ENCODE data around the gene IFITM2. TPM values are rescaled to one million over a fixed set of nuclear protein-coding genes. Genes with fewer than 3 reads are reported as not detected.
A peak's percentile ranks its signal among the peaks of the same experiment; 100 is the strongest.
"Not testable (repeated sequence)": the region's sequence is repeated elsewhere in the genome, so short reads cannot be mapped to it uniquely, and the experiment has no call there.

Gene IFITM2
- polyA plus RNA-seq, 4 donors = 21.7 to 490 (median 51.9) TPM

- Histone ChIP-seq H3K4me1 (ENCODE audit: control insufficient read depth in 3 of 3, insufficient read depth in 2 of 3, low read depth in 1 of 3, low read length in 2 of 3) (peaks cover 0 to 30% (median 7%) of the 10 kb centered on the region in 3 donors), H3K27ac (ENCODE audit: low read depth in 1 of 3, low read length in 2 of 3) (peak overlapping the region in 2 of 3 donors; percentile 27 to 65)
- not testable (repeated sequence) for H3K27me3 ChIP-seq (ENCODE audit: control insufficient read depth in 3 of 3, insufficient read depth in 3 of 3, low read length in 3 of 3); H3K4me3 ChIP-seq (ENCODE audit: low read depth in 1 of 3, low read length in 3 of 3); H3K36me3 ChIP-seq (ENCODE audit: control insufficient read depth in 3 of 3, insufficient read depth in 2 of 3, low read depth in 1 of 3, low read length in 3 of 3); DNase-seq; FAIRE-seq; H3K9me3 ChIP-seq (ENCODE audit: control insufficient read depth in 2 of 2, insufficient read depth in 1 of 2, low read depth in 1 of 2, low read length in 1 of 2)
- WGBS, 3 donors = 89% methylated on average over 17 of the region's 17 CpGs
These were observed 26.1 kb downstream of the IFITM2 start for GRCh38 chr11:333616-334263.

- no peak overlapping the region for H3K4me3 ChIP-seq (ENCODE audit: low read depth in 1 of 3, low read length in 3 of 3)
- DNase-seq = peak in 1 of 2 donors; percentile 75
- H3K27ac ChIP-seq (ENCODE audit: low read depth in 1 of 3, low read length in 2 of 3) = peak overlapping the region in 2 of 3 donors; percentile 27 to 65
- peaks cover 0 to 27% (median 7%) of the 10 kb centered on the region in 3 donors for H3K4me1 ChIP-seq (ENCODE audit: control insufficient read depth in 3 of 3, insufficient read depth in 2 of 3, low read depth in 1 of 3, low read length in 2 of 3)
- no peaks in the 10 kb centered on the region for H3K9me3 ChIP-seq (ENCODE audit: control insufficient read depth in 2 of 2, insufficient read depth in 1 of 2, low read depth in 1 of 2, low read length in 1 of 2)
- H3K27me3 ChIP-seq (ENCODE audit: control insufficient read depth in 3 of 3, insufficient read depth in 3 of 3, low read length in 3 of 3) = no peaks in the 10 kb centered on the region
- WGBS, 3 donors = 58 to 83% (median 77%) methylated on average over 25 of the region's 25 CpGs
- FAIRE-seq = no peak
- H3K36me3 ChIP-seq (ENCODE audit: control insufficient read depth in 3 of 3, insufficient read depth in 2 of 3, low read depth in 1 of 3, low read length in 3 of 3) = no peaks in the 10 kb centered on the region
These were observed 26.8 kb downstream of the IFITM2 start for GRCh38 chr11:334264-334994.

- Histone ChIP-seq H3K4me1 (ENCODE audit: control insufficient read depth in 3 of 3, insufficient read depth in 2 of 3, low read depth in 1 of 3, low read length in 2 of 3) (peaks cover 0 to 27% (median 7%) of the 10 kb centered on the region in 3 donors), H3K36me3 (ENCODE audit: control insufficient read depth in 3 of 3, insufficient read depth in 2 of 3, low read depth in 1 of 3, low read length in 3 of 3) (no peaks in the 10 kb centered on the region), H3K4me3 (ENCODE audit: low read depth in 1 of 3, low read length in 3 of 3) (no peak overlapping the region), H3K27ac (ENCODE audit: low read depth in 1 of 3, low read length in 2 of 3) (peak overlapping the region in 2 of 3 donors; percentile 80 to 90), H3K9me3 (ENCODE audit: control insufficient read depth in 2 of 2, insufficient read depth in 1 of 2, low read depth in 1 of 2, low read length in 1 of 2) (no peaks in the 10 kb centered on the region), H3K27me3 (ENCODE audit: control insufficient read depth in 3 of 3, insufficient read depth in 3 of 3, low read length in 3 of 3) (no peaks in the 10 kb centered on the region)
- WGBS, 3 donors = 41 to 62% (median 53%) methylated on average over 14 to 15 of the region's 15 CpGs
- FAIRE-seq (no peak), DNase-seq (peak in 1 of 2 donors; percentile 54)
These were observed 28.4 kb downstream of the IFITM2 start for GRCh38 chr11:335779-336658.

GRCh38 chr11:336659-337198, 29.1 kb downstream of the IFITM2 start:
- FAIRE-seq = no peak
- Histone ChIP-seq H3K4me3 (ENCODE audit: low read depth in 1 of 3, low read length in 3 of 3) (no peak overlapping the region), H3K36me3 (ENCODE audit: control insufficient read depth in 3 of 3, insufficient read depth in 2 of 3, low read depth in 1 of 3, low read length in 3 of 3) (no peaks in the 10 kb centered on the region), H3K27ac (ENCODE audit: low read depth in 1 of 3, low read length in 2 of 3) (peak overlapping the region in 2 of 3 donors; percentile 80 to 90), H3K4me1 (ENCODE audit: control insufficient read depth in 3 of 3, insufficient read depth in 2 of 3, low read depth in 1 of 3, low read length in 2 of 3) (peaks cover 0 to 27% (median 7%) of the 10 kb centered on the region in 3 donors), H3K27me3 (ENCODE audit: control insufficient read depth in 3 of 3, insufficient read depth in 3 of 3, low read length in 3 of 3) (no peaks in the 10 kb centered on the region), H3K9me3 (ENCODE audit: control insufficient read depth in 2 of 2, insufficient read depth in 1 of 2, low read depth in 1 of 2, low read length in 1 of 2) (no peaks in the 10 kb centered on the region)
- 23 to 61% (median 48%) methylated on average over 4 of the region's 4 CpGs for WGBS, 3 donors
- DNase-seq = peak in 1 of 2 donors; percentile 43

GRCh38 chr11:337711-338110, 30.1 kb downstream of the IFITM2 start:
- DNase-seq = no peak
- FAIRE-seq = no peak
- 90 to 96% (median 90%) methylated on average over 6 of the region's 6 CpGs for WGBS, 3 donors
- no peak overlapping the region for H3K27ac ChIP-seq (ENCODE audit: low read depth in 1 of 3, low read length in 2 of 3)
- no peaks in the 10 kb centered on the region for H3K27me3 ChIP-seq (ENCODE audit: control insufficient read depth in 3 of 3, insufficient read depth in 3 of 3, low read length in 3 of 3)
- H3K9me3 ChIP-seq (ENCODE audit: control insufficient read depth in 2 of 2, insufficient read depth in 1 of 2, low read depth in 1 of 2, low read length in 1 of 2) = no peaks in the 10 kb centered on the region
- H3K36me3 ChIP-seq (ENCODE audit: control insufficient read depth in 3 of 3, insufficient read depth in 2 of 3, low read depth in 1 of 3, low read length in 3 of 3) = no peaks in the 10 kb centered on the region
- H3K4me1 ChIP-seq (ENCODE audit: control insufficient read depth in 3 of 3, insufficient read depth in 2 of 3, low read depth in 1 of 3, low read length in 2 of 3) = peaks cover 0 to 27% (median 7%) of the 10 kb centered on the region in 3 donors
- no peak overlapping the region for H3K4me3 ChIP-seq (ENCODE audit: low read depth in 1 of 3, low read length in 3 of 3)

DNA sequence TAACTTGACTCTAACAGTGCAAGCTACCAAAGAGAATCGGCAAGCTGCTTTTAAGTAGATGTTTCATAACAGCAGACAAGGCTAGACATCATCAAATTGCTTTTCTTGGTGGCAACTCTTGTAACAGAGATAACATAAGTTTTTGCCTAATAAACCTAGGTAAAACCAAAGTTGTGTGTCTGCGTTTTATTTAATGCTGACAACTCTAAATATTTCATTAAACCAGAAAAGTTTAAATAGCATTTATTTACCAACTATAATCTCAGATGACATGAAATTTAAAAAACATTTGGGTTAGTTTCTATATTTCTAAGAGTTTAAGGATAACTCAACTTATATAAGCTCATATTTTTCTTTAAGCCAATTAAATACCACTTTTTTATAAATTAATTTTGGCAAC, 32.3 kb downstream of the IFITM2 start:
- no peaks in the 10 kb centered on the region for H3K36me3 ChIP-seq (ENCODE audit: control insufficient read depth in 3 of 3, insufficient read depth in 2 of 3, low read depth in 1 of 3, low read length in 3 of 3)
- FAIRE-seq = no peak
- WGBS, 3 donors = 92 to 95% (median 93%) methylated on average over 2 of the region's 2 CpGs

DNA sequence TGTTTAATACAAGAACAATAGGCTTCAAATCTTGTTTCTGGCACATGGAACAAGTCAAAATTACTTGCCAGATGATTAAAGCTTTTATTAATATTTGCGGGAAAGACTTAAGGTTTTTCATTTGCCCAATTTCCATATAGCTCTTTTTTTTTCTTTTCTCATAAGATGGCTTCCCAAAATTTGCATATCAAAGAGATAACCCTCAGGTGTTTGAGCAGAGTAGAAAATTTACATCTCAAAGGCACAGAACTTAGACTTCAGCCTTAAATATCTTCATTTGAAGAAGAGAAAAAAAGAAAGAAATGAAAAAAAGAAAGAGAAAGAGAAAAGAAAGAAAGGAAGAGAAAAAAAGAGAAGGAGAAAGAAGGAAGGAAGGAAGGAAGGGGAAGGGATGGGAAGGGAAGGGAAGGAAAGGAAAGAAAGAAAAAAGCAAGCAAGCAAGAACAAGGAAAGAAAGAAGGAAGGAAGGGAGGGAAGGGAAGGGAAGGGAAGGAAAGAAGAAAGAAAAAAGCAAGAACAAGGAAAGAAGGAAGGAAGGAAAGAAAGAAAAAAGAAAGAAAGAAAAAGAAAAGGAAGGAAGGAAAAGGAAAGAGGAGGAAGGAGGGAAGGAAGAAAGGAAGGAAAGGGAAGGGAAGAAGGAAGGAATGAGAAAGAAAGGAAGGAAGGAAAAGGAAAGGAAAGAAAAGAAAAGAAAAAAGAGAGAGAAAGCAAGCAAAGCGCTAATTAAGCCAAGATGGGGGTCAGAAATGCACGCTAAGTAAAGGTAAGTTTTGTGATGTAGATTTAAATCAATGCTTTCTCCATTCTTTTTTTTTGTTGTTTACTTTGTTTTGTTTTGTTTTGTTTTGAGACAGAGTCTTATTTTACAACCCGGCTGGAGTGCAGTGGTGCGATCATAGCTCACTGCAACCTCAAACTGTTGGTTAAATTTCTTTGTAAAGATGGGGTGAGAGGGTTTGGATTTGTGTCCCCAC, 33.2 kb downstream of the IFITM2 start:
- Histone ChIP-seq H3K27me3 (ENCODE audit: control insufficient read depth in 3 of 3, insufficient read depth in 3 of 3, low read length in 3 of 3) (no peaks in the 10 kb centered on the region), H3K4me1 (ENCODE audit: control insufficient read depth in 3 of 3, insufficient read depth in 2 of 3, low read depth in 1 of 3, low read length in 2 of 3) (peaks cover 0 to 11% (median 4%) of the 10 kb centered on the region in 3 donors), H3K27ac (ENCODE audit: low read depth in 1 of 3, low read length in 2 of 3) (no peak overlapping the region), H3K9me3 (ENCODE audit: control insufficient read depth in 2 of 2, insufficient read depth in 1 of 2, low read depth in 1 of 2, low read length in 1 of 2) (no peaks in the 10 kb centered on the region), H3K4me3 (ENCODE audit: low read depth in 1 of 3, low read length in 3 of 3) (no peak overlapping the region), H3K36me3 (ENCODE audit: control insufficient read depth in 3 of 3, insufficient read depth in 2 of 3, low read depth in 1 of 3, low read length in 3 of 3) (no peaks in the 10 kb centered on the region)
- 82 to 85% (median 83%) methylated on average over 5 of the region's 5 CpGs for WGBS, 3 donors
- DNase-seq (no peak), FAIRE-seq (no peak)

More for the DNA sequence above, 32.3 kb downstream of the IFITM2 start:
- DNase-seq = no peak
- H3K9me3 ChIP-seq (ENCODE audit: control insufficient read depth in 2 of 2, insufficient read depth in 1 of 2, low read depth in 1 of 2, low read length in 1 of 2) = no peaks in the 10 kb centered on the region
- H3K4me1 ChIP-seq (ENCODE audit: control insufficient read depth in 3 of 3, insufficient read depth in 2 of 3, low read depth in 1 of 3, low read length in 2 of 3) = peaks cover 0 to 17% (median 4%) of the 10 kb centered on the region in 3 donors
- no peaks in the 10 kb centered on the region for H3K27me3 ChIP-seq (ENCODE audit: control insufficient read depth in 3 of 3, insufficient read depth in 3 of 3, low read length in 3 of 3)
- H3K4me3 ChIP-seq (ENCODE audit: low read depth in 1 of 3, low read length in 3 of 3) = no peak overlapping the region
- H3K27ac ChIP-seq (ENCODE audit: low read depth in 1 of 3, low read length in 2 of 3) = no peak overlapping the region

Measured in small intestine (tissue), 7 donors.